Upper lobe of right lung (tissue), 1 donor: ENCODE measurements around the gene HRH4. TPM values are rescaled to one million over a fixed set of nuclear protein-coding genes. Genes with fewer than 3 reads are reported as not detected.

Experiments used
- ATAC-seq: fragments of 200-7000 bp; cut with Tn5 transposase; one replicate; pipeline ENCODE4 v1.9.1; 2020; ENCODE audit warnings: mild to moderate bottlenecking, moderate library complexity
- DNase-seq: peaks from one replicate; pipeline ENCODE4 v3.0.0-alpha.2; 2020
- H3K27ac ChIP-seq: fragments of 200-600 bp; one replicate; pipeline ENCODE4 v1.8.0; 2022
- H3K27me3 ChIP-seq: fragments of 200-600 bp; one replicate; pipeline ENCODE4 v1.8.0; 2022; ENCODE audit warnings: mild to moderate bottlenecking
- H3K36me3 ChIP-seq: fragments of 200-600 bp; one replicate; pipeline ENCODE4 v1.8.0; 2022
- H3K4me1 ChIP-seq: fragments of 200-600 bp; one replicate; pipeline ENCODE4 v1.8.0; 2022
- H3K4me3 ChIP-seq: fragments of 200-600 bp; one replicate; pipeline ENCODE4 v1.8.0; 2022; ENCODE audit warnings: mild to moderate bottlenecking
- H3K9me3 ChIP-seq: fragments of 200-600 bp; one replicate; pipeline ENCODE4 v1.8.0; 2022
- intact Hi-C: fragments of 100-400 bp; cut with DNase I; formaldehyde crosslinking; loops from one replicate; pipeline ENCODE4 v1.11.0; 2022
- total RNA-seq: library from RNA; stranded (reverse); fragmentation: NEBNext Ultra II Directional; extraction: Animal tissue kit (Norgen Biotek cat#: 25700); gene quantifications from one replicate; pipeline ENCODE4 v1.2.1, GENCODE V29; 2021
- TF ChIP-seq, protein P1 (sequence below): fragments of 200-600 bp; IDR thresholded peaks from one replicate; pipeline ENCODE4 v1.8.0; 2022; ENCODE audit warnings: antibody characterized with exemption
- donor health status: DM: no; HTN: yes; CAD: no; lungs with severe emphysema.

HRH4 gene
- total RNA-seq, 1 donor from 2014 or later: 1.7 TPM

DNA sequence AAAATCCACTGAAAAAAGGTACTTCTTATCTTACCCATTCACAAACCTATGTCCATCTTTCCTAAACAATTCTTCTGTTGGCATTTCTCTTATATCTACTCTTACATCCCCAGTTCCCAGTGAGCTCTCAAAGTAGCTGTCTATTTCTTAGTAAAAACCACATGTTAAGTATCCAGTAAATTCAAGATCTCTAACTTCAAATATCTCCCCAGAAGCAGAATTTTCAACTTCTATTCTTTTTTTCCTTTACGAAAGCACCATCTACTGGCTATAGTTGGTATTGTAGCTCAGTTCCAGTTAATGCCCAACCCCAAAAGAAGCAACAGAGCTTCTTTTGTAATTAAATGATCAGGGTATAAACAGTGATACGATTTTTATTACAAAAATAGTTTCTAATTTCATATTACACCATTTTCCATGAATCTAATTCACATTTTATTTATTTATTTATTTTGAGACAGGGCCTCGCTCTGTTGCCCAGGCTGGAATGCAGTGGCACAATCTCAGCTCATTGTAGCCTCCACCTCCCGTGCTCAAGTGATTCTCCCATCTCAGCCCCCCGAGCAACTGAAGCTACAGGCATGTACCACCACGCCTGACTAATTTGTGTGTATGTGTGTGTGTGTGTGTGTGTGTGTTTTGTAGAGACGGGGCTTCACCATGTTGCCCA lies 28.5 kb downstream of the HRH4 start:
- Histone ChIP-seq H3K9me3 (no peaks in the 10 kb centered on the region), H3K4me1 (peaks cover 3% of the 10 kb centered on the region), H3K27me3 (no peaks in the 10 kb centered on the region), H3K27ac (no peak overlapping the region), H3K4me3 (no peak overlapping the region), H3K36me3 (no peaks in the 10 kb centered on the region)
- TF ChIP-seq, protein P1, sequence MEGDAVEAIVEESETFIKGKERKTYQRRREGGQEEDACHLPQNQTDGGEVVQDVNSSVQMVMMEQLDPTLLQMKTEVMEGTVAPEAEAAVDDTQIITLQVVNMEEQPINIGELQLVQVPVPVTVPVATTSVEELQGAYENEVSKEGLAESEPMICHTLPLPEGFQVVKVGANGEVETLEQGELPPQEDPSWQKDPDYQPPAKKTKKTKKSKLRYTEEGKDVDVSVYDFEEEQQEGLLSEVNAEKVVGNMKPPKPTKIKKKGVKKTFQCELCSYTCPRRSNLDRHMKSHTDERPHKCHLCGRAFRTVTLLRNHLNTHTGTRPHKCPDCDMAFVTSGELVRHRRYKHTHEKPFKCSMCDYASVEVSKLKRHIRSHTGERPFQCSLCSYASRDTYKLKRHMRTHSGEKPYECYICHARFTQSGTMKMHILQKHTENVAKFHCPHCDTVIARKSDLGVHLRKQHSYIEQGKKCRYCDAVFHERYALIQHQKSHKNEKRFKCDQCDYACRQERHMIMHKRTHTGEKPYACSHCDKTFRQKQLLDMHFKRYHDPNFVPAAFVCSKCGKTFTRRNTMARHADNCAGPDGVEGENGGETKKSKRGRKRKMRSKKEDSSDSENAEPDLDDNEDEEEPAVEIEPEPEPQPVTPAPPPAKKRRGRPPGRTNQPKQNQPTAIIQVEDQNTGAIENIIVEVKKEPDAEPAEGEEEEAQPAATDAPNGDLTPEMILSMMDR: peak; percentile 86
- no peak for DNase-seq
- intact Hi-C loops: loop anchor here (5.0 kb wide), 1 partner anchor 127 kb away; no protein-coding TSS in a partner anchor
- peak; percentile 66 for ATAC-seq

DNA sequence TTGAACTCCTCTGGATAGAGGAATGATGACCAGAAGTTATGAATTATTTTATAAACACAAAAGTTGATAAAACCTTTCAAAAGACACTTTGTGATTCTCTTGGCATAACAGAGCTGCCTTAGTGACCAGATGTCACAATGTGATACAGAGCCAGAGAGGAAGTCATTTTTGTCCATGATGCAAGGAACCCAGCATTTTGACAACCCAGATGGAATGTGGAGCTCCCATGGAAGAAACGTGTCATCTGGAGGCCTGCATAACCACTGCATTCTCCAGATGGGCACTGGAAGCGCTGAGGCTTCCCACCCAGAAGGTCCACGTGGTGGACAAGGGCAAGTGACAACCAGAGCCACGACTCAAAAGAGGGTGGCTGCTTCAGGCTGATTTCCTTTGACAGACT lies 30.1 kb downstream of the HRH4 start:
- peak; percentile 22 for ATAC-seq
- intact Hi-C loops: no loop called here
- no peak for DNase-seq

DNA sequence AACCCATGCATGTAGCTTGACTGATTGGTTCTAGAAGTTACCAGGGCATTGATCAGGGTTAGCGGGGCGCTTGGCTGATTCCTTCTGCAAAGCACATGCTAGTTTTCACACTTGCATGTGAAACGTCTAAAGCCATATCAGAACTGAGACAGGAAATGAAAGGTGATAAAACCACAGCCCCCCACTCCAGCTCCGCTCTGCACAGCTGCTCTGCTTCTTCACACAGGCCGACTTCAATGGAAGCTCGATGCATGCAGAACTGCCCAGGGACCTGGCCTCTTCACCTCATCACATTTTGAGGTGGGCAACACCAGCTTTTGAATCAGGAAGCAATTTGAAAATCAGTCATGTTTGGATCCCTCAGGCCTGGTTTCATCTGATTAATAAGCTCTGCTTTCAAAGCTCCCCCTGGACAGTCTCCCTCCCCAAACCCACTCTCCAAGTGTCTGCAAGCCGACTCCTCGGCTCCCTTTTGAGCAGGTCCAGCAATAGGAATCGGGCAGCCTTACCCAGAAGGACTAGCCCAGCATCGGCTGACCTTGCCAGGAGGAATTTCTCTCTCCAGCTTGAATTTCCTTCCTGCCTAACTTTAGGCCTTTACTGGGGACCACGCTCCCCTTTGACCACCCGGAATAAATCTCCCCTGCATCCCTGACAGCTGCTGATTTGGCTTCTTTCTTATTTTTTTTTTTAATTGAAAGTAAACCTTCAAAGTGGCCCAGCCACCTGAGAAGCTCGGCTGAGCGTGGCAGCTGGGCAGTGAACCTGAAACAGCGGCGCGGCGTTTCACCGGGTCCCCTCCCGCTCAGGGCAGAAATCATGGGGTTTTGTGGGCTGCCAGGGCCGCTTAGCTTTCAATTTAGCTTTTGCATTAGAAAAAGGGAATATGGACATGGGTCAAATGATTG lies 31.7 kb downstream of the HRH4 start:
- ATAC-seq: no peak

More for the DNA sequence above, 30.1 kb downstream of the HRH4 start:
- H3K27ac ChIP-seq: no peak overlapping the region
- H3K4me3 ChIP-seq: no peak overlapping the region
- no peaks in the 10 kb centered on the region for H3K36me3 ChIP-seq
- no peaks in the 10 kb centered on the region for H3K27me3 ChIP-seq
- H3K4me1 ChIP-seq: peaks cover 3% of the 10 kb centered on the region
- TF ChIP-seq, protein P1: no peak
- H3K9me3 ChIP-seq: no peaks in the 10 kb centered on the region

DNA sequence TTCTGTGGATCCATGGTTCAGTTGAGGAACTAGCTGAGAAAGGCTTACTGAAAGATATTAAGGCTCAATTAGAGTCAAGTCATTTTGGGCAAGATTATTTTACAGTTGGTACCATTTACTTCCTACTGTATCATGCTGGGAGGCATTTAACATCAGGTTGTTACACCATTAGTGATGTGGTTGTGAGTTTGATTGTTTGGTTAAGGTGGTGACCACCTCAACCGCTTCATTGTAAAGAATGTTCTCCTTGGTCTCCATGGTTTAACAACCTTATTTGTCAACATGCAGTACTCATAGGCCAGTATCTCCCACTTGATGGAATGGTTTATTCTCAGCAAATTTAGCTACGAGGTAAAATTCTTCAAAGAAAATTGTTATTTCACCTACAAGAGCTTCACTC lies 34.1 kb downstream of the HRH4 start:
- DNase-seq: no peak
- Histone ChIP-seq H3K4me1 (no peaks in the 10 kb centered on the region), H3K4me3 (no peak overlapping the region), H3K9me3 (no peaks in the 10 kb centered on the region), H3K36me3 (no peaks in the 10 kb centered on the region), H3K27me3 (no peaks in the 10 kb centered on the region), H3K27ac (no peak overlapping the region)
- TF ChIP-seq, protein P1: no peak
- no peak for ATAC-seq
- intact Hi-C loops: no loop called here

More for the DNA sequence above, 31.7 kb downstream of the HRH4 start:
- H3K27ac ChIP-seq: no peak overlapping the region
- no peaks in the 10 kb centered on the region for H3K27me3 ChIP-seq
- TF ChIP-seq, protein P1: no peak
- DNase-seq: no peak
- peaks cover 3% of the 10 kb centered on the region for H3K4me1 ChIP-seq
- intact Hi-C loops: no loop called here
- no peaks in the 10 kb centered on the region for H3K9me3 ChIP-seq
- no peaks in the 10 kb centered on the region for H3K36me3 ChIP-seq
- H3K4me3 ChIP-seq: no peak overlapping the region

DNA sequence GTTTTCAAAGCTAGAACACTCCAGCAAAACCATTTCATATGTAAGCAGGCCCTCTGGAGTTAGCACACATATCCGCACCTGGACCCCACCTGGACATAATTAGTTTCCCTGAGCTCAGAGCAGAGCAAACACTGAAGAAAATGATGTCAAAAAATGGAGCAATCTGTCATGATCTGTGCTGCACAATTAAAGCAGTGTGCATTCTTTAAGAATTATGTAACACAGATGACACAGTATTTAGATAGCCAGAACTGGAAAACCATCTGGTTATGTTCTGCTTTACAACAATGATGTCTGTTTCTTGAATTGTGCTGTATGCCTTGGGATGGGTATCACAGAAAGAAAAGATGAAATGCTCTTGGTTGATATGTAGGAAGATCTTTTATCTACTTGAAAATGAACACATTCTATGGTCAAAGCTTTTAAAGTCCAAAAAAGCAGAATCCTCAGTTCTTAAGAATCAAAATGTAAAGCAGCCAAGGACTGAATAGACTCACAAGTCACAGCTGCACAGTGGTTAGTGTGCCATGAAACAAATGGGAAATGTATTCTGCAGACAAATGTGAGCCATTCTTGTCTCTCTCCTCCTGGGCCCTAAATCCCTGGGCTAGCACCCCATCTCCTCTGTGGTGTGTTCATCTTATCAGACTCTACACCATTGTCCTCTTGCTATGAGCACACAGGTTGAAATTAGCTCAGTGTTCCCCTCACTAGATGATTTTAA lies 36.8 kb downstream of the HRH4 start:
- no peak overlapping the region for H3K27ac ChIP-seq
- H3K4me3 ChIP-seq: no peak overlapping the region
- TF ChIP-seq, protein P1: no peak
- H3K27me3 ChIP-seq: no peaks in the 10 kb centered on the region
- DNase-seq (no peak), ATAC-seq (no peak)
- no peaks in the 10 kb centered on the region for H3K4me1 ChIP-seq
- no peaks in the 10 kb centered on the region for H3K9me3 ChIP-seq
- intact Hi-C loops: no loop called here
- no peaks in the 10 kb centered on the region for H3K36me3 ChIP-seq
